Colonic mucosa (tissue), 4 donors: Measurements from ENCODE around the gene RAPGEF5. TPM values are rescaled to one million over a fixed set of nuclear protein-coding genes. Genes with fewer than 3 reads are reported as not detected.

Source experiments
- DNase-seq: peaks from one replicate; pipeline ENCODE4 v3.0.0-alpha.2; 2020
- H3K27ac ChIP-seq: fragments of 200-600 bp; one replicate; pipeline ENCODE4 v1.8.0; 2021
- H3K27me3 ChIP-seq: fragments of 200-600 bp; one replicate; pipeline ENCODE4 v1.8.0; 2021
- H3K36me3 ChIP-seq: fragments of 200-600 bp; one replicate; pipeline ENCODE4 v1.8.0; 2021
- H3K4me1 ChIP-seq: fragments of 200-600 bp; one replicate; pipeline ENCODE4 v1.8.0; 2021; ENCODE audit warnings: mild to moderate bottlenecking
- H3K4me3 ChIP-seq: fragments of 200-600 bp; one replicate; pipeline ENCODE4 v1.8.0; 2021
- H3K9ac ChIP-seq, 2 donors: one replicate each; pipeline ENCODE4 v1.7.0; 2013; ENCODE audit warnings: control low read depth in 2 of 2, low read depth in 2 of 2, low read length in 2 of 2
- H3K9me3 ChIP-seq: fragments of 200-600 bp; one replicate; pipeline ENCODE4 v1.8.0; 2021
- CTCF ChIP-seq: fragments of 200-600 bp; IDR thresholded peaks from one replicate; pipeline ENCODE4 v1.8.0; 2022; ENCODE audit warnings: antibody characterized with exemption, mild to moderate bottlenecking
- intact Hi-C: fragments of 100-400 bp; cut with DNase I; formaldehyde crosslinking; loops from one replicate; pipeline ENCODE4 v1.14.1; 2022
- total RNA-seq, 2 donors: library from RNA; stranded (reverse); fragmentation: NEBNext Ultra II Directional in 1 of 2; extraction: Animal tissue kit (Norgen Biotek cat#: 25700) in 1 of 2; gene quantifications; one replicate each; pipeline ENCODE4 v1.2.1, GENCODE V29; 2021
- donor health status: healthy.
- donor health status: DM: no; HTN: no; CAD: no.
- donor health status: DM: no; HTN: no; CAD: no.

Gene RAPGEF5
- total RNA-seq, 2 donors from 2014 or later = 39.9 to 42.2 TPM

- no peaks in the 10 kb centered on the region for H3K9me3 ChIP-seq
- no peak for DNase-seq
- no peaks in the 10 kb centered on the region for H3K4me1 ChIP-seq
- H3K9ac ChIP-seq = no peak overlapping the region
- no peak for TF ChIP-seq CTCF
- intact Hi-C loops = no loop called here
- H3K27me3 ChIP-seq = no peaks in the 10 kb centered on the region
- no peak overlapping the region for H3K4me3 ChIP-seq
- H3K36me3 ChIP-seq = no peaks in the 10 kb centered on the region
- no peak overlapping the region for H3K27ac ChIP-seq
Measured at GRCh38 chr7:22192801-22193200, 164.2 kb downstream of the RAPGEF5 start.

- Histone ChIP-seq H3K9me3 (no peaks in the 10 kb centered on the region), H3K4me3 (no peak overlapping the region), H3K4me1 (no peaks in the 10 kb centered on the region), H3K9ac (no peak overlapping the region), H3K27ac (no peak overlapping the region), H3K36me3 (no peaks in the 10 kb centered on the region), H3K27me3 (no peaks in the 10 kb centered on the region)
- TF ChIP-seq CTCF = no peak
- DNase-seq = no peak
- intact Hi-C loops = no loop called here
Measured at GRCh38 chr7:22190736-22191135, 166.2 kb downstream of the RAPGEF5 start.

GRCh38 chr7:22189741-22190140 is 167.2 kb downstream of the RAPGEF5 start:
- no peak for DNase-seq
- Histone ChIP-seq H3K9ac (no peak overlapping the region), H3K9me3 (no peaks in the 10 kb centered on the region), H3K4me3 (no peak overlapping the region), H3K27ac (no peak overlapping the region), H3K4me1 (no peaks in the 10 kb centered on the region), H3K27me3 (no peaks in the 10 kb centered on the region), H3K36me3 (no peaks in the 10 kb centered on the region)
- no peak for TF ChIP-seq CTCF
- intact Hi-C loops = no loop called here

GRCh38 chr7:22189230-22189629 is 167.7 kb downstream of the RAPGEF5 start:
- intact Hi-C loops = no loop called here
- no peaks in the 10 kb centered on the region for H3K27me3 ChIP-seq
- no peaks in the 10 kb centered on the region for H3K36me3 ChIP-seq
- TF ChIP-seq CTCF = no peak
- no peak for DNase-seq
- H3K9ac ChIP-seq = no peak overlapping the region
- H3K4me1 ChIP-seq = no peaks in the 10 kb centered on the region
- H3K9me3 ChIP-seq = no peaks in the 10 kb centered on the region
- H3K27ac ChIP-seq = no peak overlapping the region
- H3K4me3 ChIP-seq = no peak overlapping the region

GRCh38 chr7:22187691-22188348 is 169.1 kb downstream of the RAPGEF5 start:
- intact Hi-C loops = no loop called here
- Histone ChIP-seq H3K9ac (no peak overlapping the region), H3K4me1 (no peaks in the 10 kb centered on the region), H3K9me3 (no peaks in the 10 kb centered on the region), H3K4me3 (no peak overlapping the region), H3K36me3 (no peaks in the 10 kb centered on the region), H3K27ac (no peak overlapping the region), H3K27me3 (no peaks in the 10 kb centered on the region)
- no peak for TF ChIP-seq CTCF
- no peak for DNase-seq
